ENCODE data around the gene CCDC88C.

CCDC88C gene

GRCh38 chr14:91328313-91329050 is 89.1 kb downstream of the CCDC88C start:
- DNase-seq (ENCODE audit: low read depth): no peak

DNA sequence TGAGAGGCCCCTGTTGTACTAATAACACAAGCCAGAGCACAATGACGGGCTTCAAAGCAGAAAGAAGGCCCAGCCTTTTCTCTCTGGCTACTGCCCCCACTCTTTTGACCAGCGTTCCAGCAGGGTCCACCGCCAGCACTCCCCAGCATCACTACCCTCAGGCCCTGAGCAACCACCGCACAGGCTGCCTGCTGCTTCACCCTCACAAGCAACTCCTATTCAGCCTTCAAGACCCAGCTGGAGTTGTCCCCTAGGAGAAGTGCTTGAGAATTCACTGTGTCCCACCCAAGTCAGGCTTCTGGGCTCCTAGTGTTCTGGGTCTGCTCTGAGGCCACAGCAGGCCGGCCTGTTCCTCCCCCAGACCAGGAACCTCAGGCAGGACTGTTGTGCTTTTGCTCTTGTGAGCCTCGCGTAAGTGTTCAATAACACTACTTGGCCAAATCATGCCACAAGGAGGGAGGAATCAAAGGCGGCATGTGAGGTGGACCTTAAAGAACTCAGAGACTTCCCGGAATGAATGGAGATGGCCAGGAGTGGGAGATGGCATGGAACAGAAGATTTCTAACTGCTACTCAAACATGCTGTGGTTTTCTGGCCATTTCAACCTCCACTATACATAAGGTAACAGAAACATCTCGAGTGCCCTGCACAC is 89.8 kb downstream of the CCDC88C start:
- DNase-seq (ENCODE audit: low read depth): no peak

GRCh38 chr14:91327250-91327595 is 90.4 kb downstream of the CCDC88C start:
- DNase-seq (ENCODE audit: low read depth): no peak

DNA sequence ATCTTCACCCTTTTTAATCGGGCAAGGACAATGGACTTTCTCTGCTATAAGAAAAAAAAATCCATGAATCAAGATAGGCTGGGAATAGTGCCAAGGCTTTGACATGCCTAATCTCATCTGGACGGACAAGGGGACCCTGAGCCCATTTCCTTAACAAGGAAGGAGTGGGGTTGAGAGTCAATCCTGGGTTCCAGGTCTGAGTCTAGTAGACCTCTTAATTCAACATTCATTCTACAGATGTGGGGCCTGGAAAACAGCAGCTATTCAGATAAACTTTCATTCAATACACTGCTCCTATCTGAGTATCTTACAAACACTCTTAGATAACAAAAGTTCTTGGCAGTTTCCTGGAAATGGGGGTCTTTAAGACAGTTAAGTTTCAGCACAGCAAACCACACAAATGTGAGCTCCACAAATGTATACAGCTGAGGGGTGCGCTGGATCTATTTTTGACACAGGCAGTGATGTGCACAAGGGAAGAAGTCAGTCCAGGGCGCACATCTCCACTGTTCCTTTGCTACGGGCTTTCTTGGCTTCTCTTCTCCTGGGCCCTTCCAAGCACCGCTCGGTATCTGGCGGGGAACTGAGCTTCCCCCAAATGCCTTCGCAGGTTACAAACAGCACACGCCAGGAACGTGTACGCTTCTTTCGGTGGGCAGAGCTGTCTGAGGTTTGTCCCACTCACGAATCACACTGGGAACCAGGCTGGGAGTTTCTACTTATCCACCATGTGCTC is 90.9 kb downstream of the CCDC88C start:
- DNase-seq (ENCODE audit: low read depth): no peak

DNA sequence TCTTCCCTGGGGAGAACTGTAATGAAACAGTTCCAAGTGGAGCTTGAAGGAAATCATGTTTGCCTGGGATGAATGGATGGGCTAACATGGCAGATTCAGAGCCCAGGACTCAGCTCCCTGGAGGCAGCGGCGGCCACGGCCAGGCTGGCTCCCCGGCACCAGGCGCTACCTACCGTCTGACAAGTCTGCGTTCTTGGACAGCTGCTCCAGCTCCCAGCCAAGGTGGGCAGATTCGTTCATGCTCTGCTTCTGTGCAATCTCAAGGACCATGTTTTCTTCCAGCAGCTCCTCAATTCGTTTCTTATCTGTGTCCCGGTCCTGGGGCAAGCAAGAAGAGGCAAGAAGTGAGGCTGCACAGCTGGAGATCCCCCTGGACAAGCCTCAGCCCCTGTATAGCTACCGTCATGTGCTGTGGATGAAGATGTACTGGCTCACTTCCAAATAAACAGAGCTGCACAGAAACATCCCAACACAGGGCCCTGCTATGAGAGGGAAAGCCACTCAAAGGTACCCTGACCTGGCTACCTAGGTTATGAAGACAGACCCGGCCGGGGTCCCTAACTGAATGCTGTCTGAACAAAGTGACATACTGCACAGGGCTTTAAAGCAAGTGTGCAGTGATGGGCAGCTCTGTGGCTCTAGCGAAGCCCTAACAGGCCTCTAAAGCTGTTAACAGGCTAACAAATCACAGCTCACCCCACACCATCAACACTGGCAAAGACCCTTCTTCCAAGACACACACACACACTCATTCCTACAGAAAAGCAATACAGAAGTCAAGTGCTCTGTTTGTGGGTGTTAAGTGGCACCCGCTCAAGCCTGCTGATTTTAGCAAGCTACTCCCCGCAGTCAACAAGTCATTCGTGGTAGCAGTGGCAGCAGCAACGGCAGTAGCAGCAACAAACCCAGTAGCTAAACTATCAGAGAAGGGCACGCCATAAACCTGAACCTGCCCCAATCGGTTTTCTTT is 92.7 kb downstream of the CCDC88C start:
- no peak for DNase-seq (ENCODE audit: low read depth)

DNA sequence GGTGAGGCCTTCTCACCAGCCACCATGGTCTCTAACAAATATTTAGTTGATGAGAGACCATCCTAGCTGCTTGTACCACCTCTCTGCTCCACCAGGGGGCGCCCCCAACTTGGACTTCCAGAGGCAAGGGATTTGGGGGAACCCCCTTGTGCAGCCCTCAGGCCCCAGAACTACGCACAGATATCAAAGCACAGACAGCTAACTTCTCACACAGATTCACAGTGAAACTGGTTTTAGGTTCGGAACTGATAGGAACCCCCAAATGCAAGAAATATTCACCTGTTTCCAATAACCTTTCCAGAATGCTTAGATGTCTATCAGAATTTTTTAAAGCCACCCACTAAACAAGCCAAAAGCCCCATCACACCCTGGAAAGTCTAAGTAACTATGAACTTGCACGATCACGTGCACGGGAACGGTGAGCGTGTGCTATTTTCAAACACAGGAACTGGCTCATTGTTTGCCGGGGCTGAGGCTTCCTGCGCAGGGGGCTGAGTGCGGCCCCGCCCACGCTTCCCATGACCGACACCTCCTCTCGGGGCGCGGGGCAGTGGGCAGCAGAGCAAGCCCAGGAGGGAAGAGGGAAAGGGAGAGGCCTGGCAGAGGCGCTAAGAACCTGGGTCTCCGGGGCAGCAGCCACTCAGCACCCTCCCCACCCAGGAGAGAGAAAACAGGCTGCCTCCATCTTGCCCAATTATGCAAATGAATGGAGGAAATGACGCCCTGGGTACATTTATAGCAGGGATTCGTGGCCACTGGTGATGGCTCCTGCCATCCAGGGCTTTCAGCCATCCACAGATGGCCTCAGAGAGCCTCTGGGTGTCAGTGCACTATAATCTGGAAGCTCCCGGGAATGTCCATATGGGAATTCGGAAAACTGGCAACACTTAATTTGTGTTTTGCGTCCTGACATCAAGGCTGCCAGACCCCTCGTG is 93.7 kb downstream of the CCDC88C start:
- peak; percentile 92 for DNase-seq (ENCODE audit: low read depth)

GRCh38 chr14:91323031-91323430 is 94.6 kb downstream of the CCDC88C start:
- no peak for DNase-seq (ENCODE audit: low read depth)

GRCh38 chr14:91322623-91323022 is 95.0 kb downstream of the CCDC88C start:
- DNase-seq (ENCODE audit: low read depth): no peak

- no peak for DNase-seq (ENCODE audit: low read depth)
Measured at GRCh38 chr14:91321131-91321530, 96.5 kb downstream of the CCDC88C start.

- no peak for DNase-seq (ENCODE audit: low read depth)
Measured at GRCh38 chr14:91320266-91320665, 97.4 kb downstream of the CCDC88C start.

- DNase-seq (ENCODE audit: low read depth): no peak
Measured at GRCh38 chr14:91318911-91319310, 98.7 kb downstream of the CCDC88C start.

DNA sequence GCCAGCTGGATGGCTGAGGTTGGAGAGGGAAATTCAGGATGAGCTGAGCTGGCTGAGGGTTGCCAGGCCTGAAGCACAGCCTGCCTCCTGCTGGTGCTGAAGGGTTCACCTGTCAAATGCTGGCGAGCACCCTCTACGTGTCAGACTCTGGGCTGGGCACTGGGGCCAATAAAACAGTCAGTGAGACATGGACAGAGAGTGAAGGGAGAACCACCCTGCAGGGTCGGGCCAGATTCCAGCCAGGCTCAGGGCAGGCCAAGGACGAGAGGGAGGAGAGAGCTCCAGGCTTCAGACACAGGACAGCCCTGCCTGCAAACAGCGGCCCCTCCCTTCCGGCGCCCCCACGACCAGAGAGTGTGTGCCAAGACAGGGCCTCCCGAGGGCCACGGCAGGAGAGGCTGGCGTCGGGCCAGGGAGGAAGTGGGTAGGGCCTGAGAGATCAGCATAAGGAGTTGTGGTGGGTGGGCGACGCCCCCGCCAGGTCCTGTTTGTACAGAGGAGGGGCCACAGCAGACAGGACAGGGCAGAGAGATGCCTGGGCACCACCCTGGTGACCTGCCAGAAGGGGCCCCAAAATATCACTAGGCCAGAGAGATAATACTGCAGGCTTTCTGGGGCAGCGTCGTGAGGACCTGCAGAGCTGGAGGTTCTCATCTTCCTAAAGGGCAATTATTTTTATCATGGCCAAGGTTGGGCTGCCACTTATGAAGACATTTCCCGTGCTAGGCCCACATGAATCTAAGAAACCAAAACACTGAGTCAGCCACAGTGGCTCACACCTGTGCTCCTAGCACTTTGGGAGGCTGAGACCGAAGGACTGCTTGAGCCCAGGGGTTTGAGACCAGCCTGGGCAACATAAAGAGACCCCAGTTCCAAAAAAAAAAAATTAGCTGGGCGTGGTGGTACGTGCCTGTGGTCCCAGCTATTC is 100.0 kb downstream of the CCDC88C start:
- peak; percentile 73 for DNase-seq (ENCODE audit: low read depth)

DNA sequence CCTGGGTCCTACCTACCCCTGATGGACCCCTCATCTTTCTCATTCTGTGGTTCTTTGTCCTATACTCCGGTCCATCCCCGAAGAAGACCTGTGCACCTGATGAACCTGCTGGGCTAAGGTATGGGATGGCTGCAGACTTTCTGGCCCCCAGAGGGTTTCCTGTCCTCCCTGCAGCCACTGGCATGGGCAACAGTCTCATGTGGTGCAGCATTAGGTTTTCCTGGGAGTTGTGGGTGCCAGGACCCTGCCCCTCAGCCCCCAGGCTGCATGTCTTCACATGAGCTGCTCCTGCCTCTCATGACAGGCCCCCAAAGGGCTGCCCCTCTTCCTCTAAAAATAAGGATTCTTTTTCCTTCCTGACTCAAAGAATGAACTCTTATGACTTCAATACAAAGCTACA is 100.9 kb downstream of the CCDC88C start:
- DNase-seq (ENCODE audit: low read depth): no peak

DNA sequence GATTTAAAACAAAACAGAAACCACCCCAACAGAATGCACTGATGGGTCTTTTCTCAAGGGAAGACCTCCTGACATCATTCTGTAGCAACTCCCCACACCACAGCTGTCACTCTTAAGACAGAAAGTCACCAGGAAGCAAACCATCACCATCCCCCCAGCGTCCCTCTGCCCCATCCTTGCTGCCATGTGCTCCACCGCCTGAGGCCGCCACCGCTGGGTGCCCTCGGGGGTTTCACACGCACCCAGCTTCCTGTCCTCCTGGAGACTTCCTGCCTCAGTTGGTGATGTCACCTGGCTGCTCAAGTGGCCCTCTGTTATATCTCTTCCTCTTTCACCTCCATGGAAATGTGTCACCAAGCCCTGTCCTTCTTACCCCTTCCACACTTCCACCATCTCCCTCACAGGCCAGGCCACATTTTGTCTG is 101.8 kb downstream of the CCDC88C start:
- DNase-seq (ENCODE audit: low read depth): peak; percentile 75

GRCh38 chr14:91313852-91314251 is 103.8 kb downstream of the CCDC88C start:
- no peak for DNase-seq (ENCODE audit: low read depth)

GRCh38 chr14:91313154-91313850 is 104.3 kb downstream of the CCDC88C start:
- no peak for DNase-seq (ENCODE audit: low read depth)

GRCh38 chr14:91311284-91311662 is 106.3 kb downstream of the CCDC88C start:
- DNase-seq (ENCODE audit: low read depth): no peak

DNA sequence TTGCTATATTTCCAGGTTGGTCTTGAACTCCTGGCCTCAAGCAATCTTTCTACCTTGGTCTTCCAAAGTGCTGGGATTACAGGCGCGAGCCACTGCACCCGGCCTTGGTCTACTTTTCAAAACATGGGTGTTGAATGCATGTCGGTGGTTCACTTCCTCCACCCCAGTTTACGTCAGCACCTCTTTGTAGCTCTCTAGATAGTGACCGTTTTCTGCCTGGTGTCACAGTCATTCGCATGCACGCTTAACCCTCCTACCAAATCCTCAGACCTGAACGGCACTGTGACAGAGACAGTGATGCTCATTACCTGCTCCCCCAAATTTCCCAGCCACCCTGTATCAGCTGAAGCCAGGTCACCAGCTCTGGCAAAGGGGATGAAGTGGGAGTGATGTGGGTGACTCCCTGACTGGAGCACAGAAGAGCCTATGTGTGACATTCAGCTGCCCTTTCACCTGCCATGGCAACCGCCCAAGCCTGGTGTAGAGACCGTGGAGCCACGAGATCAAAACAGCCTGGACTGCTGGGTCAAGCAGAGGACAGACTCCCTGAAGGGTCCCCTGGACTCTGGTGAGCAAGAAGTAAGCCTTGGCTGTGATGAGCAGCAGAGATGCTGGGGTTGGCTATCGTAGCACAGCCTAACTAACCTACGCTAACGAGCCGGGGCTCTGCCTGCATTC is 106.9 kb downstream of the CCDC88C start:
- no peak for DNase-seq (ENCODE audit: low read depth)
